AG09309 (cell line): ENCODE measurements around the gene GOLGA2.
A peak's percentile ranks its signal among the peaks of the same experiment; 100 is the strongest.

Experiments
- DNase-seq: peaks from one replicate; pipeline ENCODE4 v3.0.0-alpha.2; 2010; ENCODE audit warnings: low read depth
- H3K4me3 ChIP-seq: 2 replicates; pipeline ENCODE4 v1.5.1; 2011; ENCODE audit warnings: mild to moderate bottlenecking, low read depth, low read length, moderate library complexity; ENCODE audit not compliant: control insufficient read depth
- TF ChIP-seq, protein P1 (sequence below): IDR thresholded peaks from 2 replicates; pipeline ENCODE4 v1.5.1; 2011; ENCODE audit warnings: mild to moderate bottlenecking, low read depth, low read length, inconsistent platforms; ENCODE audit not compliant: insufficient read depth, control insufficient read depth; ENCODE audit errors: missing control alignments

GOLGA2 gene

DNA sequence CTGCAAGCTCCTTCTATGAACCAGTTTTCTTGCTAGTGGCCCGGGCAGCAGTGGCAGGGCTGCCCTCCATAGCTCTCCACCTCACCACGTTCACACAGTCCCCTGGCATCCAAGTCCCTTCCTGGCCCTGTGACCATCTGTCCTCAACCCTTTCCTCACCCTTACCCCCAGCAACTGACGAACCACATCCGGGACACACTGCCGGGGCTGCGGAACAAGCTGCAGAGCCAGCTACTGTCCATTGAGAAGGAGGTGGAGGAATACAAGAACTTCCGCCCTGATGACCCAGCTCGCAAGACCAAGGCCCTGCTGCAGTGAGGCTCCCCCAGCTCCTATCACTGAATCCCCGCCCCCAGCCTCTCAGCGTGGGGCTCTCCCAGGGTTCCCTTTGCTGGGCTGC lies 53.8 kb downstream of the GOLGA2 start:
- no peak overlapping the region for H3K4me3 ChIP-seq
- no peak for DNase-seq
- TF ChIP-seq, protein P1, sequence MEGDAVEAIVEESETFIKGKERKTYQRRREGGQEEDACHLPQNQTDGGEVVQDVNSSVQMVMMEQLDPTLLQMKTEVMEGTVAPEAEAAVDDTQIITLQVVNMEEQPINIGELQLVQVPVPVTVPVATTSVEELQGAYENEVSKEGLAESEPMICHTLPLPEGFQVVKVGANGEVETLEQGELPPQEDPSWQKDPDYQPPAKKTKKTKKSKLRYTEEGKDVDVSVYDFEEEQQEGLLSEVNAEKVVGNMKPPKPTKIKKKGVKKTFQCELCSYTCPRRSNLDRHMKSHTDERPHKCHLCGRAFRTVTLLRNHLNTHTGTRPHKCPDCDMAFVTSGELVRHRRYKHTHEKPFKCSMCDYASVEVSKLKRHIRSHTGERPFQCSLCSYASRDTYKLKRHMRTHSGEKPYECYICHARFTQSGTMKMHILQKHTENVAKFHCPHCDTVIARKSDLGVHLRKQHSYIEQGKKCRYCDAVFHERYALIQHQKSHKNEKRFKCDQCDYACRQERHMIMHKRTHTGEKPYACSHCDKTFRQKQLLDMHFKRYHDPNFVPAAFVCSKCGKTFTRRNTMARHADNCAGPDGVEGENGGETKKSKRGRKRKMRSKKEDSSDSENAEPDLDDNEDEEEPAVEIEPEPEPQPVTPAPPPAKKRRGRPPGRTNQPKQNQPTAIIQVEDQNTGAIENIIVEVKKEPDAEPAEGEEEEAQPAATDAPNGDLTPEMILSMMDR: no peak

DNA sequence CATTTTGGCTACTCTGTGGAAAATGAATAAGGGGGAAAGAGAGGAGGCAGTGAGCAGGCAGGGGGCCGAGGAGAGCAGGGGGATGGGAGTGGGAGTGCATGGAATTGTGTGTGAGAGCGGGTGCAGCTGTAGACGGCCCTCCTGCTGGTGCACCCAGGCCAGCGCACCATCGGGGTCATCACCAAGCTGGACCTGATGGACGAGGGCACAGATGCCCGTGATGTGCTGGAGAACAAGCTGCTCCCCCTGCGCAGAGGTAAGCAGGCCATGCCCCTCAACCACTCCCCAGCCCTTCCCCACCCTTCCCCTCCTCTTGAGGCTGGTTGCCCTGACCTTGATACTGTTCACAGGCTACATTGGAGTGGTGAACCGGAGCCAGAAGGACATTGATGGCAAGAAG lies 56.0 kb downstream of the GOLGA2 start:
- no peak for DNase-seq
- TF ChIP-seq, protein P1: no peak
- H3K4me3 ChIP-seq: no peak overlapping the region

DNA sequence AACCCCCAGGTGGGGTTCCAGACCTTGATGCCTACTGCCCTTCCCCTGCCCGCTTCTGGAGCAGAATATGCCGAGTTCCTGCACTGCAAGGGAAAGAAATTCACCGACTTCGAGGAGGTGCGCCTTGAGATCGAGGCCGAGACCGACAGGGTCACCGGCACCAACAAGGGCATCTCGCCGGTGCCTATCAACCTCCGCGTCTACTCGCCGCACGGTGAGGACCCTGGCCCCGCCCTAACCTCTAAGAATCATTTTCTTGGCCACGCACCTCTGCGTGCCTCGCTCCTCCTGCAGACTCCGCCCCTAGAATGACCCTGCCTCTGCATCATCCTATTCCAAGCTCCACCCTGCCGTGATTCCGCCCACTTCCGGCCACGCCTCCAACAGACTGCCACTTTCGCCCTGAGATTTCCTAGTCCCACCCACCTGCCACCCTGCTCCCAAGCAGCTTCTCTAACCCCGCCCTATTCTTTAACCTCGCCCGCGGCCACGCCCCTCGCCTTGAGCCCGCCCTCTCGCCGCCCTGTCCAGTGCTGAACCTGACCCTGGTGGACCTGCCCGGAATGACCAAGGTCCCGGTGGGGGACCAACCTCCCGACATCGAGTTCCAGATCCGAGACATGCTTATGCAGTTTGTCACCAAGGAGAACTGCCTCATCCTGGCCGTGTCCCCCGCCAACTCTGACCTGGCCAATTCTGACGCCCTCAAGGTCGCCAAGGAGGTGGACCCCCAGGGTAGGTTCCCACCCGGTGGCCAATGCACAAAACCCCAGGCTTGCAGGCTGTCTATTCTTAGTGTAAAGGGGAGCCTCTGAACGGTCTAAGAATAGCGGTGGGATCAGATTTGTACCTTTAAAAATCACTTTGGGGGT lies 57.1 kb downstream of the GOLGA2 start:
- no peak for DNase-seq
- TF ChIP-seq, protein P1: no peak
- H3K4me3 ChIP-seq: no peak overlapping the region

DNA sequence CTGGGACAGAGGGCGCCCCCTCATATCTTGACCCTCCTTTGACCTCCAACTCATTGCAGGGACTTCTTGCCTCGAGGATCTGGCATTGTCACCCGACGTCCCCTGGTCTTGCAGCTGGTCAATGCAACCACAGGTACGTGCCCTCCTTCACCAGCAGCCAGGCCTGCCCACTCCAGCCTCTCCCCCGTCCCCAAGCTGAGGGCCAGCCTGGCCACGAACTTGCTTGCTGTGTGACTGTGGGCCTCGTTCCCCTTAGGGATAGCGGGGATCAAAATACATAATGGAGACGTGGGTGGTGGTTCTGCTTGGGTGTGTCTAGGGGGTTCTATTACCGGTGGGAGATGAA lies 57.7 kb downstream of the GOLGA2 start:
- H3K4me3 ChIP-seq: no peak overlapping the region
- TF ChIP-seq, protein P1: no peak
- DNase-seq: no peak

DNA sequence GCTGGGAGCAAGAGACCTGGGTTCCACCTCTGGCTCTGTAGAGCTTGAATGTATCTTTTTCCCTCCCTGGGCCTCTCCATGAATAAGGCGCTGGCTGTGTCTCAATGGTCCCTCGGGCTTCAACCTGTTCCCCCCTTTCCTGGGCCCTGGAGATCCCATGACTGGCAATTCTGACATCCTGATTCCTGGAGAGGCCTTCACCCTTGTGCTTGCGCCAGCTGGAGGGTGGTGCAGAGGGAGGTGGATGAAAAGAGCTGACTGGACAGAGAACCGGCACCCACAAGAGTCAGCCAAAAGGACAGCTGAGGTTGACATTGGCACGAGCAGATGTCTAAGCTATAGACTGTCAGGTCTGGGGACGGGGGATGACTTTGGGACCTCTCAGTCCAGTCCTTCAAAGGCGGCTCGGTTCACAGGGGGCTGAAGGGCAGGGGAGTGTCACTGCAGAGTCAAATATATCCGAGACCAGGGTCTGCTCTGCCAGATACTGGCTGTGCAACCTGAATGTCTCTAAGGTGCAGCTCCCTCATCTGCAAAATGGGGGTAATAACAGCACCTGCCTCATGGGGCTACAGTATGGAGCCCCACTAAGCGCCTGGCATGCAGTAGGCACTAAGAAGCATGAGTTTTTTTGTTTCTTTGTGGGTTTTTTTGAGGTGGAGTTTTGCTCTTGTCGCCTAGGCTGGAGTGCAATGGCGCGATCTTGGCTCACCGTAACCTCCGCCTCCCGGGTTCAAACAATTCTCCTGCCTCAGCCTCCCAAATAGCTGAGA lies 58.8 kb downstream of the GOLGA2 start:
- H3K4me3 ChIP-seq: no peak overlapping the region
- DNase-seq: no peak
- TF ChIP-seq, protein P1: no peak

DNA sequence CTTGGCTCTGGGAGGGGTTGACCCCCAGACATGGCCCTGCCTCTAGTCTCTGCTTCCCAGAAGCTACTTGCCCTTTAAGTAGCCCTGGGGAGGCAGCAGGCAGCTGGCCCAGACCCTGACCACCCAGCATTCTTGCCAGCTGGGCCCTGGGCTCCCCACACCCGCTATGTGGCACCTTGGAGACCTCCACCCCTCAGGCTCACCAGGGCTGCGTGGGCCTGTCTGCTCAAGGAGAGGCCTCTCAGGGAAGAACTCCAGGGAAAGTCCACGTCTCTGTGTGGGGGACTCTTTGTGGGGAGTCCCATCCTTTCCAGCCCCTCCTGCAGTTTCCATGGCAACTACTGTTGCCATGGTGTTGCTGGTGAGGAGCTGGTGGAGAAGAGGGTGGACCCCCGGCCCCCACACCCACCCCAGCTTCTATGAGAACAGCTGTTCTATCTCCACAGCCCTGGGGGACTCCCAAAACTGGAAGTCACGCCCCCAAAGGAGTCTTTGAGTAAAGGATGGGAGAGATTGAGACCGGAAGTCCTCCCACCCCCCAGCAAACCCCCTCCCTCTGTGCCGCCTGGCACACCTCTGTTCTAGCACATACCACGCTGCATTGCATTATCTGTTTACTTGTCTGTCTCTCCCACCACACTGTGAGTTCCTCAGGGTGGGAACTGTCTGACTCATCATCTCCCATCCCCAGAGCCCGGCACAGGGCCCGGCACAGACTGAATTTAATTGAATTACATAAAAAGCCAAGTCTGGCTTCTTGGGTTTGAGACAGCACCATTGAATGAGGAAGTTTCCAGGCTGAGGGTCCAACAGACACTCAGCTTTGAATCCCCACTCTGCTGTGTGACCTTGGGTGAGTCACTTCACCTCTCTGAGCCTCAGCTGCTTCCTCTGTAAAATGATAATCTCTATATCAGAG lies 60.1 kb downstream of the GOLGA2 start:
- no peak overlapping the region for H3K4me3 ChIP-seq
- TF ChIP-seq, protein P1: no peak
- peak; percentile 57 for DNase-seq
